Measurements from ENCODE around the gene ANKLE2.

The ANKLE2 gene

GRCh38 chr12:132746613-132747012, 15.0 kb downstream of the ANKLE2 start:
- no peak for DNase-seq (ENCODE audit: low read depth)

DNA sequence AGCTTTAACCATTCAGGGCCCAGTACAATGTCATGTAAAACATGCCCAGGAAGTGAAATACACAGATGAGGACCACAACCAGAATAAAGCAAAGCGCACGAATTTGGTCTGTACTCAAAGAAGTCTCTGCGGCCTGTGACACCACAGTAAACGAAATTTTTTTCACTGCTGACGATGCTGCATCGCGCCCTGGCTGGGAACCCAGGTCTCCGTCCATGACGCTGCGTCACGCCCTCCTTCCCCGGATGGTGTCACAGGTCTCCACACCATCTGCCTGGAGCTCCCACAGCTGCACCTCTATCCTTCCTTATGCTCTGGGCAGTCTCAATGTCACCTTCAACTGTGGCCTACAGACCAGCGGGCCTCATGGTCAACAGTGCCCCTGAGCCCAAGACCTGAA, 17.8 kb downstream of the ANKLE2 start:
- no peak for DNase-seq (ENCODE audit: low read depth)

DNA sequence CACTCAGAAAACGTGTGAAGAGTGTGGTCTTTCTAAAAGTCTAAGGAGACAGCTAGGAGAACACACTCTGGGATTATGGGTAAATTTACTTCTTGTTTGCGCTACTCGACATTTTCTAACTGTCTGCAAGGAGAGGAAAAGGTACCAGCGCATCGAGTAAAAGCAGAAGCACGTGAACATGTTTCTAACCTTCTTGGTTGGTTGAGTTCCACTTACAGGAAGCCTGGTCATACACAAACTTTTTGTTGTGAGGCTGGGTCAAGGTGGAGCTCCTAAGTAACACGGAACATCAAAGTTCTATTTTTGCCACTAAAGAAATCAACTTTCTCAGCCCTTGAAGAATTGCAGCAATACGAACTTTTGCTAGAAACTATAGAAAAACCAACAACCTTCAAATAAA, 20.0 kb downstream of the ANKLE2 start:
- DNase-seq (ENCODE audit: low read depth) = no peak

DNA sequence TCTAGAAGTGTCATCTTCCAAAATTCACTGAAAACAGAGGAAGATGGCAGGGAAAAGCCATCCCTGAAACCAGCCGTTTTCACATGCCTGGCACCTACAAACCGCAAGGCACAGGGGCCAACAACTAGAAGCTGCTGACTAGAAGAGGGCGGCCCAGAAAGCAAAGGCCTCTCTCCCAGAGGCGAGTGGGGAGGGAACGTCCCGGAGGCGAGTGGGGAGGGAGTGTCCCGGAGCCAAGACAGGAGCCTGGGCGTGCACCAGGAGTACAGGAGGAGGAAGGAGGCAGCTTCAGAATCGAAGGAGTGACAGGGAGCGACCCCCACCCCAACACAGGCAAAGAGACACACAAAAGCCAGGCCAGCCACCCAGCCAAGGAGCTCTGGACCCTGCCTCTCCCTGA, 21.0 kb downstream of the ANKLE2 start:
- DNase-seq (ENCODE audit: low read depth) = no peak

DNA sequence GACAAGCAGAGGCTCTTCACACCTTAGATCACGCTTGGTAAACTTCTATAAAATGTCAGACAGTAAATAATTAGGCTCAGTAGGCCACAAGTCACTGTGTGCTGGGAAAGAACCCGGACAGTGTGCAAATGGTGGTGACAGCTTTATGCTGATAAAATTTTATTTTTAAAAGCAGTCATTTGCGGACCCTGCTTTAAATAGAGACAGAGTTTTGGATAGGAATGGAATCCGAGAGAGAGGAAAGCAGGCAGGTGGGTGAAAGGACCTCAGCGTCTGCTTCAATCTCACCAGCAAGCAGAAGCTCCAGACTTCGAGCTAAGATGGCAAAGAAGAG, 21.4 kb downstream of the ANKLE2 start:
- DNase-seq (ENCODE audit: low read depth) = no peak

DNA sequence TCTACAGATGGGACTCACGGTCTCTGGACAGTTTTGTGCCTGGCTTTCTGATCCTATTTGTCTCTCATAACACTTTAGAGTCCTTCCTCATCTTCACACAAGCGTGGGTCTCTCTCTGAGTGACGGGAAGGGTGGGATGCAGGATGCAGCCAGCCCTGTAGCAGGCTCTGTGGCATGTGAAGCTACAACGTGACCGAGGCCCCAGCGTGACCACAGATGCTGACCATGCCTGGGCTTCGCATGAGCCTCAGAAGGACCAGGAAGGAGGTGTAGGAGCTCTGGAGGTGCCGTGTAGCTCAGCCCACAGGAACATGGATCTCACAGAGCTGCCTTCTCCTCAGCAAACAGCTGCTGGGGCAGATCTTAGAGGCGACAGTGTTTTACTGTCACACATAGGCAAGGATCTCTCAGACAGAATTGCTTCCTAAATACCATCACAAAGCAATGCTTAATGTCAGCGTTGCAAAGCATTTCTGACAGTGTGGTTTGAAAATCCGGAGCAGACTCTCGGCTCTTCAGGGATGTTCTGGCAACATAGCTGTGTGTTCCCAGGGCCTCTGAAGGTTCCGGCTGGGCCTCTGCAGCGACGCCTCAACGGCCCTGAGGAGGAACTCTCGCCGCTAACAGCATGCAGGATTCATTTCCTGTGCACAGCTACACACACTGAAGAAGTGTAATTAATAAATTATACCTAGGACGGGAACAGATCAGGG, 21.9 kb downstream of the ANKLE2 start:
- DNase-seq (ENCODE audit: low read depth) = no peak

DNA sequence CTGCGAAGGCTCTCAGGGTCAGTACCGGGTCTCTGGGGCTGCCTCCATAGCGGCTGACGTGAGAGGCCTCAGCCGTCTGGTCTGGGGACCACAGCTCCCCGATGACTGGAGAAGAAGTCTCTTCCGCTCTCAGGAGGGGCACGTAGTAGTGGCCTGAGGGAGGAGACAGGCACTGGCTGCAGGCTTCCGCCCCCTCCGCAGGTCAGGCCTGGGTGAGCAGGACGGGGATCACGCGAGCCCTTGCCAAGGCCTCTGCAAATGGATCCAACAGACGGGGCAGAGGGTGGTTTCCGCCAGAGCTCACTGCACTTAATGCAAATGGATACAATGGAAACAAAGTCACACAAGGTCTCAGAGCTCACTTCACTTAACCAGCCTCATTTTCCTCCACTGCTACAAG, 24.7 kb downstream of the ANKLE2 start:
- DNase-seq (ENCODE audit: low read depth) = no peak

DNA sequence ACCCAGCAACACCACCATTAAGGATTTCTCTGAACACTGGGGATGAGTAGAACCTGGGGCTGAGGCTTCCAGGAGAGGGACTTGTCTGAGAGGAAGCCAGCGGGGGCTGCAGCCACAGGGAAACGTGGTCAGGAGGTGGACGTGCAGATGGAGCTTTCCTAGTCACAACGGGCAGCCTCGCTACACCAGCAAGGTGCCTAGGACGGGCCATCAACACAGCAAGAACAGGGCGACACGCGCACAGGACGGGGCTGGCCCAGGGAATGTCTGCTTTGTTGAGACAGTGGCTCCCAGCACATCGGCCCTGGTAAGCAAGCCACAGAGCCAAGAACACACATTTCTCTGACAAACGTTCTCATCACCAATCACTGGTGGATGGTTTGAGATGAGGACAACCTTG, 25.3 kb downstream of the ANKLE2 start:
- no peak for DNase-seq (ENCODE audit: low read depth)

- DNase-seq (ENCODE audit: low read depth) = no peak
These were observed 26.1 kb downstream of the ANKLE2 start for GRCh38 chr12:132735496-132735895.

GRCh38 chr12:132734206-132734605, 27.4 kb downstream of the ANKLE2 start:
- DNase-seq (ENCODE audit: low read depth) = no peak

GRCh38 chr12:132731574-132731973, 30.1 kb downstream of the ANKLE2 start:
- DNase-seq (ENCODE audit: low read depth) = no peak

GRCh38 chr12:132730353-132730752, 31.3 kb downstream of the ANKLE2 start:
- DNase-seq (ENCODE audit: low read depth) = no peak

- DNase-seq (ENCODE audit: low read depth) = peak; percentile 26
These were observed 31.9 kb downstream of the ANKLE2 start for GRCh38 chr12:132729541-132730320.

DNA sequence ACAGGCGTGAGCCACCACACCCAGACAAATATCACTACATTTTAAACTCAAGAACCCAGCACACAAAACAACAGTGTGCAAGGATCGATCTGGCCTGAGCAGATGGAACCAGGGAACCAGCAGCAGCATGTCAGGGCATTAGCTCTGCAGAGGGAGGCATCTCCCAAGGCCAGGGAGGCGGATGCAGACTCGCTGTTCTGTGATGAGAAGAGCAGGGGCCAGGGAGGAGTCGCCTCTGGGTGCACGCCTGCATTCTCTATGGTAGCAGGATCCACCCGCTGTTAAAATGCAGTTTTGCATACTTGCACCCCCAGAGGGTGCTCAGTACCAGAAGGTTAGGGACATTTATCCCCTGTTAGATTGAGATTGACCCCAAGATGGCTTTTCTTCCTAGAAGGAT, 33.1 kb downstream of the ANKLE2 start:
- no peak for DNase-seq (ENCODE audit: low read depth)

DNA sequence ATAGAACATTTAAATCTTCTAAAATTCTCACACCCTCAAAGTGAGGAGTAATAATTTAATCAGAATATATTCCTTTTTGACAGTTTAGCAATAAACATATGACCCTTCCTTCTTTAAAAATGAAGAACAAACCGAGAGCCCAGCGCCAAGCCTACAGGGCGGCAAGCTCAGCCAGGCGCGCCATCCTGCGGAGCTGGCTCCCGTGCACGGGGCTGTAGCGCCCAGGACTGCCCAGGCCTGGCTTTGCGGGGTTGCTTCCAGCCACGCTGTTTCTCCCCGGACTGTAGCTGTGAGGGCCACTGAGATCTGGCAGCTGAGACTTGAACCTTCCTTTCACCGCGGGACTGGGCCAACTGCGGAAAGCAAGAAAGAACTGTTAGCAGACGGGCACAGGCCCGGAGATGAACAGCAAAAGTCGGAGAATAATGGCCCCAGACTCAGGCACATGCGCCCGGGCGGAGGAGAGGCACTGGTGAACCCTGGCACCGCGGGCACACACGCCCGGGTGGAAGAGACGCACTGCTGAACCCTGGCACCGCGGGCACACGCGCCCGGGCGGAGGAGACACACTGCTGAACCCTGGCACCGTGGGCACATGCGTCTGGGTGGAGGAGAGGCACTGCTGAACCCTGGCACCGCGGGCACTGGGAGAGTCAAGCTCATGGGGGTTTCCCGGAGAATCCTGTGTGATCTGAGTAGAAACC, 34.4 kb downstream of the ANKLE2 start:
- DNase-seq (ENCODE audit: low read depth) = no peak

DNA sequence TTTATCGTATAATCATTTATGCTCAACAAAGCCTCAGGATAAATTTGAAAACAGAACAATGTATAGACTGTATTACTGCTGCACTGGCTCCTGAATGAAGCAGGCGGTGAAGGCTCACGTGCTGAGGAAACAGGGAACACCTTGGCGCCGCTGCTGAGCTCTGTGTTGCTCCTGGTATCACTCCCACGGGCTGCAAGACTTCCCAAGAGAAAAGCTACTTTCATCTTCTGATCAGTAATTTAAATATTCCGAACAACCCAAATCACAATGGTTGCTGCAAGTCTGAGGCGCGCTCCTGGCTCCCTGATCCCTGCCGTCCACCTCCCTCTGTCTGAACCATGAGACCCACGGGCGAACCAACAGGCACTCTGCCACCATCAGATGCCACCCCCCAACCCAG, 35.2 kb downstream of the ANKLE2 start:
- no peak for DNase-seq (ENCODE audit: low read depth)

DNA sequence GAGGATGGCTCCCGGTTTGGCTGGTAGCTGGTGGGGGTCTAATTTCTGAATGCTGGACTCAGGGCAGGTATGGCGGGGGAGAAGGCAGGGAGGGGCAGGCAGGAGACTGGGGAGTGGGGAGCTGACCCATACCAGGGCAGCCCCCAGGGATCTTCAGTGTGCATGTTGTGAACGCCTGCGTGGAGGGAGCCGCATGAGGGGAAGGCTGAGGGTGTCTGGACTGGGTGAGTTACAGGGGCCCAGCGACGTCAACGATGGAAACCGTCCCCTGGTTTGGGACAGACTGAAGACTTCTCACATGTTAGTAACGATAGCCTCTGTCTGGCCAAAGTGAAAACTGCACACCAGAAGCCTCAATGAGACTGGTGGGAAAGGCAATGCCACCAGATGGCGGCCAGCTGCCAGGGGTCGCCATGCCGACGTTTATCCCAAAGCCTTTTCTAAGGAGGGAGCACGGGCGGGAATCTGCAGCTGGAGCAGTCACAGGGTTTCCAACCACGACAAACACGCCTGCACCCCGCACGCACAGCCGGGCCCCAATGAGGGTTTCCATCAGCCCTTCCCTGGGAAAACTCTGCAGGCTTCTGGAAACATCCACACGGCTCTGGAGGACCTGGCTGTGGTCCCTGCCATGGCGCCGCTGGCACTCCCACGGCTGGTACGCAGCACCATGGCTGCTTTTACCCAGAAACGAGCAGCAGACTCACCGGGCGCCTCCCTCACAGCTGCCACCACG, 37.0 kb downstream of the ANKLE2 start:
- no peak for DNase-seq (ENCODE audit: low read depth)

DNA sequence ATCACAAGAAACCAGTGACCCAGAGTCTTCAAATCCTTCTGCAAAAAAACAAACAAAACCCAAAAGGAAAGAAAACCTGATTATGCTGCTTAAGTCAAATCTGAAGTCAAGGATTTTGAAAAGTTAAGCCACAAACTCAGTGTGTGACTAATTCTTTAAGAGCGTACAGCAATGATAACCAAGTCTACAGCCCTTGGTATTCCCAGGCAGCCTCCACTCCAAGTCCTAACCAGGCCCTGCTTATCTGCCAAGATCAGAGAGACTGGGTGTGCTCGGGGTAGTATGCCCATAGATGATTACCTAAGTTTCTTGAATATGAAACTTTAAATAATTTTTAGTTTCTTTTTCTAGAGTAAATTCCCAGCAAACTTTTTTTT, 37.9 kb downstream of the ANKLE2 start:
- peak; percentile 42 for DNase-seq (ENCODE audit: low read depth)

DNA sequence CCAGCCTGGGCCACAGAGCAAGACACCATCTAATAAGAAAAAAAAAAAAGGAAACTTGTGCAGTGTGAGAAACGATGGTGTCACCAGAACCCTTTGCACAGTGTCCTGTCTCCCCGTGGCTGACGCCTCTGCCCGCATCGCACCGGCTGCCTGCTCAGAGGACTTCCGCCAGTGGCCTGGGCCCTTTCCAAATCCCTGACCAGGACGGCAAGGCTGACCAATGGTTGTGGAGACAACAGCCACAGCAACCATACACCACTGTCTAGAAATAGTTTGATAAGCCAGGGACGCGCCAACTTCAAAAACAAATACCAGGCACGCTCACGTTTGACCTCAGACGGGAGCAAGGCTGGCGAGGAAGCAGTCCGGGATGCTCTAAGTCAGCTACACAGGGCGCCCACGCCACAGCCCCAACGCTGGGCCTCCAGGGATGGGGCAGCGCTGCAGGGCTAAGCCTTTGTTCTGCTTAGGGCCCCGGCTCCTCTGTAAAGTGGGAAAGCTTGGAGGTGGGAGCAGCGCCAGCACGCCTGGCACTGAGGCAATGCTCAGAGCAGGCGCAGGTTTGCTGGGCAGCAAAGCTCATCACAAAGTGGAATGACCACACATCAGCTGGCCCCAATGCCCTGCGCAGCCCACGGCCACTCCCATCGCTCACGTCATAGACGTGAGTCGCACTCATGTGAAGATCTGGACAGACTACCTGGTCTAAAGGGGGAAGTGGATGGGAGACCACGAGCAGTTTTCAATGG, 38.4 kb downstream of the ANKLE2 start:
- DNase-seq (ENCODE audit: low read depth) = no peak

DNA sequence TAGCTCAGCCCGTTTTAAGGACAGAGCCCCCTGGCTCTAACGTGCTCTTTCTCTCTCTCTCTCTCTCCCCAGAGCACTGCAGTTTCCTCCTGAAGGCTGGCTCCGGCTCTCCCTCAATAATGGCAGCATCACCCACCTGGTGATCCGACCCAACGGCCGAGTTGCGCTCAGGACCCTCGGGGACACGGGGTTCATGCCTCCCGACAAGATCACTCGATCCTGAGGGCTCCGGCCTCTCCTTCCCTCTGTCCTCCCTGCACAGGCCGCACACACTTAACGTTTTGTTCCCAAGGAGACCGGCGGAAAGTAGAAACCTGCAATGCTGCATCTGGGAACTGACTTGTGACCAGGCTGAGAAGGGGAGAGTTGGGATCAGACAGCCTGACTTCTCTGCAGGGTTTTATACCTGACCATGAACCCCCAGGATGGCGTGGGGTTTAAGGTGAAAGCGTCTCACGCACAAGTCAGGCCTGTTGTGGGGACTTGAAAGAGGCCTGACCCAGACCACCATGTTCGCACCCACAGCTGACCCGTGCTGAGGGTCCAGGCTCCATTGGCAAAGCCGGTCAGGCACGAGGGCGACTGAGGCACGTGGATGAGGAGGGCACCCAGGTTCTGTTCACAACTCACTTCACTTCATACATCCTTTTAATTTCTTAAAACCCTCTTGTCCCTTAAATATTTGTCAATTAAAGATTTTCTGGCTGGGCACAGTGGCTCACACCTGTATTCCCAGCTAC, 40.9 kb downstream of the ANKLE2 start:
- no peak for DNase-seq (ENCODE audit: low read depth)

DNA sequence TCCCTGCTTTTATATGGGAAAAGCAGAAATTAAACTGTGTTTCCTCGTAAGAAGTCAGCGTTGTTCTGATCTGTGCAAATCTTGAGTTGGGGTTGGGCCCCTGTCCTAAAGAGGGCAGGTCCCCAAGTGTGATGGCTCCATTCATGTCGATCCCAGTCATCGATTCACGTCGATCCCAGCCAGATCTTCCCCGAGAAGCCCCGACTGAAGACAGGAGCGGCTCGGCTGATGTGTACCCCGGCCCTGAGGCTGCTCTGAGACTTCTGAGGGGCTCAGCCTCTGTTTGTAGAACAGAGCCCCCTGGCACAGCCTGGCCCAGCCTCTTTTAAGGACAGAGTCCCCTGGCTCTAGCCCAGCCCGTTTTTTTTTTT, 41.7 kb downstream of the ANKLE2 start:
- DNase-seq (ENCODE audit: low read depth) = no peak
